ENCODE results near the gene SERTAD4.

SERTAD4 gene

GRCh38 chr1:210262167-210262896 lies 29.7 kb downstream of the SERTAD4 start:
- no peak overlapping the region for H2AK5ac ChIP-seq (ENCODE audit: low read depth, low read length)
- H3K4me3 ChIP-seq (ENCODE audit: low read length in 2 of 2), result no peak overlapping the region
- no peaks in the 10 kb centered on the region for H3K36me3 ChIP-seq (replicated peaks in 1 of 2; ENCODE audit: control insufficient read depth in 2 of 2, insufficient read depth in 2 of 2, low read length in 2 of 2)
- no CpG with 5 or more reads among the region's 8 CpGs for WGBS, 2 donors (ENCODE audit: extremely low coverage in 2 of 2, insufficient read length in 2 of 2, insufficient replicate concordance in 1 of 2)
- no peaks in the 10 kb centered on the region for H3K79me1 ChIP-seq (ENCODE audit: low read depth, low read length)
- peaks cover 0 to 18% (median 0%) of the 10 kb centered on the region in 3 experiments for H3K27me3 ChIP-seq (ENCODE audit: control insufficient read depth in 3 of 3, insufficient read depth in 3 of 3, low read depth in 1 of 3, low read length in 3 of 3)
- no peak overlapping the region for H4K8ac ChIP-seq (ENCODE audit: low read depth, low read length)
- no peak overlapping the region for H3K4ac ChIP-seq (ENCODE audit: low read length)
- peaks cover 0 to 2% of the 10 kb centered on the region in 2 donors for H3K9me3 ChIP-seq (replicated peaks in 1 of 2; ENCODE audit: control insufficient read depth in 2 of 2, insufficient read depth in 1 of 2, low read depth in 1 of 2, low read length in 2 of 2)
- H3K18ac ChIP-seq (ENCODE audit: low read length), result no peak overlapping the region
- no peak overlapping the region for H3K9ac ChIP-seq (ENCODE audit: low read depth, low read length, poor library complexity)
- no peak overlapping the region for H2AFZ ChIP-seq (ENCODE audit: low read length)
- H3K23ac ChIP-seq (ENCODE audit: low read depth, low read length, poor library complexity), result no peak overlapping the region
- H3K4me2 ChIP-seq (ENCODE audit: insufficient read depth, low read length, poor library complexity, severe bottlenecking), result no peak overlapping the region
- no peak for DNase-seq (ENCODE audit: low spot score)
- H3K27ac ChIP-seq (replicated peaks; ENCODE audit: low read length), result no peak overlapping the region
- H2BK5ac ChIP-seq (ENCODE audit: low read length), result no peak overlapping the region
- no peak overlapping the region for H2BK15ac ChIP-seq (ENCODE audit: low read length)
- no peak overlapping the region for H3K14ac ChIP-seq (ENCODE audit: low read length)
- H2BK12ac ChIP-seq (ENCODE audit: low read length), result no peak overlapping the region
- H2BK120ac ChIP-seq (ENCODE audit: low read depth, low read length), result no peak overlapping the region
- H4K91ac ChIP-seq (ENCODE audit: low read depth, low read length, poor library complexity), result no peak overlapping the region
- H3K4me1 ChIP-seq (ENCODE audit: control insufficient read depth in 2 of 2, insufficient read depth in 1 of 2, low read depth in 1 of 2, low read length in 2 of 2), result peaks cover 0 to 11% of the 10 kb centered on the region in 2 donors

GRCh38 chr1:210262897-210263272 lies 30.3 kb downstream of the SERTAD4 start:
- Histone ChIP-seq H3K27ac (replicated peaks; ENCODE audit: low read length) (no peak overlapping the region), H3K79me1 (ENCODE audit: low read depth, low read length) (no peaks in the 10 kb centered on the region), H2BK5ac (ENCODE audit: low read length) (no peak overlapping the region), H2BK12ac (ENCODE audit: low read length) (peak overlapping the region; percentile 68), H4K8ac (ENCODE audit: low read depth, low read length) (no peak overlapping the region), H3K23ac (ENCODE audit: low read depth, low read length, poor library complexity) (no peak overlapping the region), H3K4me2 (ENCODE audit: insufficient read depth, low read length, poor library complexity, severe bottlenecking) (no peak overlapping the region), H2BK120ac (ENCODE audit: low read depth, low read length) (no peak overlapping the region), H3K9me3 (replicated peaks in 1 of 2; ENCODE audit: control insufficient read depth in 2 of 2, insufficient read depth in 1 of 2, low read depth in 1 of 2, low read length in 2 of 2) (peaks cover 0 to 2% of the 10 kb centered on the region in 2 donors), H3K4me1 (ENCODE audit: control insufficient read depth in 2 of 2, insufficient read depth in 1 of 2, low read depth in 1 of 2, low read length in 2 of 2) (peaks cover 0 to 10% of the 10 kb centered on the region in 2 donors), H3K4me3 (ENCODE audit: low read length in 2 of 2) (no peak overlapping the region), H2AFZ (ENCODE audit: low read length) (no peak overlapping the region), H3K27me3 (ENCODE audit: control insufficient read depth in 3 of 3, insufficient read depth in 3 of 3, low read depth in 1 of 3, low read length in 3 of 3) (peaks cover 0 to 13% (median 0%) of the 10 kb centered on the region in 3 experiments), H3K14ac (ENCODE audit: low read length) (no peak overlapping the region), H3K18ac (ENCODE audit: low read length) (peak overlapping the region; percentile 23), H2AK5ac (ENCODE audit: low read depth, low read length) (no peak overlapping the region), H4K91ac (ENCODE audit: low read depth, low read length, poor library complexity) (no peak overlapping the region), H3K4ac (ENCODE audit: low read length) (no peak overlapping the region), H2BK15ac (ENCODE audit: low read length) (no peak overlapping the region), H3K9ac (ENCODE audit: low read depth, low read length, poor library complexity) (no peak overlapping the region), H3K36me3 (replicated peaks in 1 of 2; ENCODE audit: control insufficient read depth in 2 of 2, insufficient read depth in 2 of 2, low read length in 2 of 2) (no peaks in the 10 kb centered on the region)
- DNase-seq (ENCODE audit: low spot score), result no peak
- WGBS, 2 donors (ENCODE audit: extremely low coverage in 2 of 2, insufficient read length in 2 of 2, insufficient replicate concordance in 1 of 2), result no CpG with 5 or more reads among the region's 4 CpGs

- H2AK5ac ChIP-seq (ENCODE audit: low read depth, low read length), result no peak overlapping the region
- H3K4ac ChIP-seq (ENCODE audit: low read length), result no peak overlapping the region
- H3K4me3 ChIP-seq (ENCODE audit: low read length in 2 of 2), result no peak overlapping the region
- no peak overlapping the region for H2BK15ac ChIP-seq (ENCODE audit: low read length)
- H2AFZ ChIP-seq (ENCODE audit: low read length), result no peak overlapping the region
- no peaks in the 10 kb centered on the region for H3K36me3 ChIP-seq (replicated peaks in 1 of 2; ENCODE audit: control insufficient read depth in 2 of 2, insufficient read depth in 2 of 2, low read length in 2 of 2)
- no peak overlapping the region for H2BK12ac ChIP-seq (ENCODE audit: low read length)
- no peak overlapping the region for H4K8ac ChIP-seq (ENCODE audit: low read depth, low read length)
- H3K9me3 ChIP-seq (replicated peaks in 1 of 2; ENCODE audit: control insufficient read depth in 2 of 2, insufficient read depth in 1 of 2, low read depth in 1 of 2, low read length in 2 of 2), result peaks cover 0 to 2% of the 10 kb centered on the region in 2 donors
- no peak overlapping the region for H3K9ac ChIP-seq (ENCODE audit: low read depth, low read length, poor library complexity)
- peaks cover 0 to 9% of the 10 kb centered on the region in 2 donors for H3K4me1 ChIP-seq (ENCODE audit: control insufficient read depth in 2 of 2, insufficient read depth in 1 of 2, low read depth in 1 of 2, low read length in 2 of 2)
- no peak for DNase-seq (ENCODE audit: low spot score)
- peaks cover 0 to 12% (median 0%) of the 10 kb centered on the region in 3 experiments for H3K27me3 ChIP-seq (ENCODE audit: control insufficient read depth in 3 of 3, insufficient read depth in 3 of 3, low read depth in 1 of 3, low read length in 3 of 3)
- no peak overlapping the region for H4K91ac ChIP-seq (ENCODE audit: low read depth, low read length, poor library complexity)
- H3K18ac ChIP-seq (ENCODE audit: low read length), result no peak overlapping the region
- no peak overlapping the region for H3K4me2 ChIP-seq (ENCODE audit: insufficient read depth, low read length, poor library complexity, severe bottlenecking)
- no peaks in the 10 kb centered on the region for H3K79me1 ChIP-seq (ENCODE audit: low read depth, low read length)
- H2BK120ac ChIP-seq (ENCODE audit: low read depth, low read length), result no peak overlapping the region
- no peak overlapping the region for H3K14ac ChIP-seq (ENCODE audit: low read length)
- H3K23ac ChIP-seq (ENCODE audit: low read depth, low read length, poor library complexity), result no peak overlapping the region
- H3K27ac ChIP-seq (replicated peaks; ENCODE audit: low read length), result no peak overlapping the region
- no peak overlapping the region for H2BK5ac ChIP-seq (ENCODE audit: low read length)
Measured at GRCh38 chr1:210263963-210264362, 31.4 kb downstream of the SERTAD4 start.

- no peak overlapping the region for H2BK120ac ChIP-seq (ENCODE audit: low read depth, low read length)
- no peaks in the 10 kb centered on the region for H3K79me1 ChIP-seq (ENCODE audit: low read depth, low read length)
- H3K4me2 ChIP-seq (ENCODE audit: insufficient read depth, low read length, poor library complexity, severe bottlenecking), result no peak overlapping the region
- no peak overlapping the region for H2AFZ ChIP-seq (ENCODE audit: low read length)
- H3K14ac ChIP-seq (ENCODE audit: low read length), result no peak overlapping the region
- H3K27ac ChIP-seq (replicated peaks; ENCODE audit: low read length), result no peak overlapping the region
- no peak overlapping the region for H3K9ac ChIP-seq (ENCODE audit: low read depth, low read length, poor library complexity)
- DNase-seq (ENCODE audit: low spot score), result no peak
- H3K27me3 ChIP-seq (ENCODE audit: control insufficient read depth in 3 of 3, insufficient read depth in 3 of 3, low read depth in 1 of 3, low read length in 3 of 3), result peaks cover 0 to 12% (median 0%) of the 10 kb centered on the region in 3 experiments
- no peak overlapping the region for H4K91ac ChIP-seq (ENCODE audit: low read depth, low read length, poor library complexity)
- H2BK5ac ChIP-seq (ENCODE audit: low read length), result no peak overlapping the region
- no peak overlapping the region for H4K8ac ChIP-seq (ENCODE audit: low read depth, low read length)
- H2BK15ac ChIP-seq (ENCODE audit: low read length), result no peak overlapping the region
- H3K36me3 ChIP-seq (replicated peaks in 1 of 2; ENCODE audit: control insufficient read depth in 2 of 2, insufficient read depth in 2 of 2, low read length in 2 of 2), result no peaks in the 10 kb centered on the region
- H3K4ac ChIP-seq (ENCODE audit: low read length), result no peak overlapping the region
- H3K9me3 ChIP-seq (replicated peaks in 1 of 2; ENCODE audit: control insufficient read depth in 2 of 2, insufficient read depth in 1 of 2, low read depth in 1 of 2, low read length in 2 of 2), result peaks cover 0 to 2% of the 10 kb centered on the region in 2 donors
- H3K18ac ChIP-seq (ENCODE audit: low read length), result no peak overlapping the region
- no peak overlapping the region for H2AK5ac ChIP-seq (ENCODE audit: low read depth, low read length)
- no peak overlapping the region for H3K23ac ChIP-seq (ENCODE audit: low read depth, low read length, poor library complexity)
- WGBS, 2 donors (ENCODE audit: extremely low coverage in 2 of 2, insufficient read length in 2 of 2, insufficient replicate concordance in 1 of 2), result no CpG with 5 or more reads among the region's 9 CpGs
- H3K4me1 ChIP-seq (ENCODE audit: control insufficient read depth in 2 of 2, insufficient read depth in 1 of 2, low read depth in 1 of 2, low read length in 2 of 2), result peaks cover 0 to 8% of the 10 kb centered on the region in 2 donors
- H3K4me3 ChIP-seq (ENCODE audit: low read length in 2 of 2), result no peak overlapping the region
- no peak overlapping the region for H2BK12ac ChIP-seq (ENCODE audit: low read length)
Measured at GRCh38 chr1:210264496-210265380, 32.1 kb downstream of the SERTAD4 start.
